Liver (tissue), 9 donors: ENCODE results near the gene BRF1. TPM values are rescaled to one million over a fixed set of nuclear protein-coding genes. Genes with fewer than 3 reads are reported as not detected.

Source experiments
- DNase-seq: peaks from one replicate; pipeline ENCODE4 v3.0.0-alpha.2; 2017; ENCODE audit warnings: low spot score
- H3K27ac ChIP-seq, 2 donors: one replicate each; pipeline ENCODE4 v1.7.0; 2013; ENCODE audit warnings: inconsistent platforms in 2 of 2, low read length in 2 of 2, control low read depth in 1 of 2, low read depth in 1 of 2, mild to moderate bottlenecking in 1 of 2
- H3K27me3 ChIP-seq, 4 donors: one replicate each; pipeline versions ENCODE4 v1.6.1 to v1.7.0; 2013; ENCODE audit warnings: low read length in 3 of 4, inconsistent platforms in 1 of 4, mild to moderate bottlenecking in 1 of 4, moderate library complexity in 1 of 4; ENCODE audit not compliant: control insufficient read depth in 4 of 4, insufficient read depth in 4 of 4
- H3K36me3 ChIP-seq, 4 donors: one replicate each; pipeline versions ENCODE4 v1.6.1 to v1.7.0; 2013; ENCODE audit warnings: low read length in 3 of 4, mild to moderate bottlenecking in 3 of 4, low read depth in 1 of 4, moderate library complexity in 1 of 4; ENCODE audit not compliant: control insufficient read depth in 4 of 4, insufficient read depth in 3 of 4
- H3K4me1 ChIP-seq, 4 donors: one replicate each; pipeline versions ENCODE4 v1.6.1 to v1.7.0; 2013; ENCODE audit warnings: low read length in 3 of 4, mild to moderate bottlenecking in 3 of 4, moderate library complexity in 1 of 4; ENCODE audit not compliant: control insufficient read depth in 4 of 4, insufficient read depth in 4 of 4
- H3K4me3 ChIP-seq, 3 donors: one replicate each; pipeline versions ENCODE4 v1.6.1 to v1.7.0; 2013; ENCODE audit warnings: low read length in 3 of 3, control low read depth in 1 of 3, low read depth in 1 of 3, mild to moderate bottlenecking in 1 of 3
- H3K9ac ChIP-seq, 2 donors: one replicate each; pipeline ENCODE4 v1.7.0; 2013; ENCODE audit warnings: low read length in 2 of 2, mild to moderate bottlenecking in 2 of 2, moderate library complexity in 2 of 2, control low read depth in 1 of 2, low read depth in 1 of 2
- H3K9me3 ChIP-seq, 4 donors: one replicate each; pipeline versions ENCODE4 v1.6.1 to v1.7.0; 2013; ENCODE audit warnings: low read length in 3 of 4; ENCODE audit not compliant: control insufficient read depth in 4 of 4
- ATF3 ChIP-seq: IDR thresholded peaks from 2 replicates; pipeline ENCODE4 v1.6.1; 2016; ENCODE audit warnings: antibody characterized with exemption
- CTCF ChIP-seq: fragments of 150-350 bp; IDR thresholded peaks from 2 replicates; pipeline ENCODE4 v1.5.1; 2017; ENCODE audit warnings: improper control_type of control experiment, low read depth, low read length; ENCODE audit not compliant: missing input control
- EGR1 ChIP-seq, 2 donors: IDR thresholded peaks; 2 replicates each; pipeline ENCODE4 v1.6.1; 2016 to 2018; ENCODE audit warnings: antibody characterized with exemption in 2 of 2, low read depth in 2 of 2
- FOXA1 ChIP-seq: IDR thresholded peaks from 2 replicates; pipeline ENCODE4 v1.6.1; 2016; ENCODE audit warnings: antibody characterized with exemption
- FOXA2 ChIP-seq: IDR thresholded peaks from 2 replicates; pipeline ENCODE4 v1.6.1; 2016; ENCODE audit warnings: antibody characterized with exemption
- HNF4A ChIP-seq, 2 donors: conservative IDR thresholded peaks; 2 replicates each; pipeline ENCODE4 v1.6.1; 2016; ENCODE audit warnings: antibody characterized with exemption in 2 of 2, mild to moderate bottlenecking in 2 of 2
- HNF4G ChIP-seq: IDR thresholded peaks from 2 replicates; pipeline ENCODE4 v1.6.1; 2016; ENCODE audit warnings: antibody characterized with exemption
- JUND ChIP-seq, 2 donors: IDR thresholded peaks; 2 replicates each; pipeline ENCODE4 v1.6.1; 2016; ENCODE audit warnings: antibody characterized with exemption in 2 of 2
- NR2F2 ChIP-seq: IDR thresholded peaks from 2 replicates; pipeline ENCODE4 v1.6.1; 2016; ENCODE audit warnings: antibody characterized with exemption
- REST ChIP-seq: IDR thresholded peaks from 2 replicates; pipeline ENCODE4 v1.6.1; 2016; ENCODE audit warnings: antibody characterized with exemption, mild to moderate bottlenecking
- YY1 ChIP-seq: IDR thresholded peaks from 2 replicates; pipeline ENCODE4 v1.6.1; 2016; ENCODE audit warnings: antibody characterized with exemption, mild to moderate bottlenecking
- ZBTB33 ChIP-seq: IDR thresholded peaks from 2 replicates; pipeline ENCODE4 v1.6.1; 2016; ENCODE audit warnings: antibody characterized with exemption
- WGBS: extraction: QIAGEN DNeasy Blood & Tissue Kit; methylation state at CpG from one replicate; pipeline ENCODE4 v1.1.7; 2013; 5-methylcytosine and 5-hydroxymethylcytosine counted together
- polyA plus RNA-seq, 2 donors: library from polyadenylated mRNA; stranded (reverse) in 1 of 2; unstranded in 1 of 2; fragments of 200-250 nt in 1 of 2; fragments of >200 nt in 1 of 2; fragmentation: Nextera tagmentation in 1 of 2; extraction: Ambion mirVana in 1 of 2; gene quantifications; one replicate each; pipeline versions ENCODE4 v1.2.1 to v1.2.3, GENCODE V29; 2013 to 2015
- total RNA-seq, 2 donors: library from RNA; depleted of rRNA; stranded (reverse); fragments of >200 nt; gene quantifications; one replicate each; pipeline ENCODE4 v1.2.3, GENCODE V29; 2014
- donor health status: healthy.
- donor health status: healthy.
- donor health status: healthy.
- donor health status: healthy.
- donor health status: healthy.

BRF1 gene
- total and polyA plus RNA-seq, 4 donors, result 4.6 to 24.1 (median 10.6) TPM

GRCh38 chr14:105159344-105159743 is 141.5 kb downstream of the BRF1 start:
- Histone ChIP-seq H3K27me3 (no peaks in the 10 kb centered on the region), H3K4me1 (peaks cover 3 to 9% (median 7%) of the 10 kb centered on the region in 4 donors), H3K36me3 (no peaks in the 10 kb centered on the region), H3K27ac (no peak overlapping the region), H3K4me3 (no peak overlapping the region), H3K9me3 (no peaks in the 10 kb centered on the region), H3K9ac (no peak overlapping the region)
- 79% methylated on average over 14 of the region's 14 CpGs for WGBS
- TF ChIP-seq FOXA2 (no peak), HNF4A (conservative IDR thresholded peaks at IDR 0.05) (no peak), REST (no peak), CTCF (no peak), YY1 (no peak), EGR1 (IDR thresholded peaks at IDR 0.05; ENCODE audit: low read depth in 2 of 2) (no peak), NR2F2 (no peak), FOXA1 (no peak), HNF4G (no peak), JUND (IDR thresholded peaks at IDR 0.05) (no peak), ZBTB33 (no peak), ATF3 (no peak)
- DNase-seq, result no peak

Other genes with a start within 250 kb of the BRF1 start
- 1 to 10 TPM; 1.2 TPM for gene GPR132, start 235.6 kb downstream of the BRF1 start, total RNA-seq
- gene GPR132, start 235.6 kb downstream of the BRF1 start, polyA plus RNA-seq, result under 1 TPM; 0.32 to 0.33 TPM
- 1 to 10 TPM in 1 of 2 donors, under 1 TPM in 1; 0.33 to 1.0 TPM for gene JAG2, start 132.2 kb downstream of the BRF1 start, total RNA-seq
- under 1 TPM; 0.24 to 0.75 TPM for gene JAG2, start 132.2 kb downstream of the BRF1 start, polyA plus RNA-seq
- 1 to 10 TPM; 3.8 to 4.8 TPM for gene NUDT14, start 119.7 kb downstream of the BRF1 start, total RNA-seq
- gene NUDT14, start 119.7 kb downstream of the BRF1 start, polyA plus RNA-seq, result 10 to 100 TPM; 11.1 to 24.2 TPM
- gene BTBD6, start 52.5 kb downstream of the BRF1 start, total RNA-seq, result 10 to 100 TPM; 15.9 to 17.5 TPM
- gene BTBD6, start 52.5 kb downstream of the BRF1 start, polyA plus RNA-seq, result 10 to 100 TPM in 1 of 2 donors, 1 to 10 TPM in 1; 5.8 to 18.1 TPM
- 10 to 100 TPM; 10.2 to 21.9 TPM for gene PACS2, start 13.7 kb upstream of the BRF1 start, total RNA-seq
- gene PACS2, start 13.7 kb upstream of the BRF1 start, polyA plus RNA-seq, result 1 to 10 TPM; 5.1 to 9.5 TPM
- gene TEX22, start 97.5 kb upstream of the BRF1 start, total RNA-seq, result under 1 TPM; 0.08 to 0.14 TPM
- gene TEX22, start 97.5 kb upstream of the BRF1 start, polyA plus RNA-seq, result under 1 TPM in 1 of 2 donors, not detected in 1; 0.02 TPM
- 10 to 100 TPM; 27.9 to 28.1 TPM for gene MTA1, start 118.8 kb upstream of the BRF1 start, total RNA-seq
- 10 to 100 TPM in 1 of 2 donors, 1 to 10 TPM in 1; 3.7 to 14.0 TPM for gene MTA1, start 118.8 kb upstream of the BRF1 start, polyA plus RNA-seq
- 10 to 100 TPM in 1 of 2 donors, 1 to 10 TPM in 1; 4.3 to 10.9 TPM for gene CRIP2, start 173.8 kb upstream of the BRF1 start, total RNA-seq
- 10 to 100 TPM; 30.6 to 40.0 TPM for gene CRIP2, start 173.8 kb upstream of the BRF1 start, polyA plus RNA-seq
- 1 to 10 TPM; 1.4 to 1.8 TPM for gene CRIP1, start 185.9 kb upstream of the BRF1 start, total RNA-seq
- 10 to 100 TPM in 1 of 2 donors, 1 to 10 TPM in 1; 6.0 to 11.4 TPM for gene CRIP1, start 185.9 kb upstream of the BRF1 start, polyA plus RNA-seq
- gene TEDC1, start 190.2 kb upstream of the BRF1 start, total RNA-seq, result 1 to 10 TPM; 2.2 to 7.5 TPM
- gene TEDC1, start 190.2 kb upstream of the BRF1 start, polyA plus RNA-seq, result 1 to 10 TPM in 1 of 2 donors, under 1 TPM in 1; 0.97 to 4.2 TPM
- gene TMEM121, start 225.6 kb upstream of the BRF1 start, total RNA-seq, result under 1 TPM; 0.33 to 0.37 TPM
- 1 to 10 TPM in 1 of 2 donors, not detected in 1; 1.5 TPM for gene TMEM121, start 225.6 kb upstream of the BRF1 start, polyA plus RNA-seq